Pancreas (tissue), 10 donors: ENCODE results near the gene MT1X. TPM values are rescaled to one million over a fixed set of nuclear protein-coding genes. Genes with fewer than 3 reads are reported as not detected.
A peak's percentile ranks its signal among the peaks of the same experiment; 100 is the strongest.

ENCODE experiments used
- ATAC-seq, 4 donors: fragments of 200-7000 bp; cut with Tn5 transposase; one replicate each; pipeline versions ENCODE4 v1.8.0 to v1.9.1; 2020; ENCODE audit warnings: mild to moderate bottlenecking in 4 of 4, moderate library complexity in 4 of 4
- DNase-seq, 6 donors: peaks; one replicate each; pipeline ENCODE4 v3.0.0-alpha.2; 2020
- FAIRE-seq: peaks from 2 replicates; lab custom pipeline; 2012; peaks lifted over from hg19 to GRCh38; lab: Jason Lieb, UNC
- H3K27ac ChIP-seq, 4 donors: fragments of 200-600 bp; sonication (generic); 1 replicate in 3 of 4; 2 replicates in 1 of 4; pipeline versions ENCODE4 v1.5.0 to v1.8.0; 2020
- H3K27me3 ChIP-seq, 4 donors: fragments of 200-600 bp; one replicate each; pipeline ENCODE4 v1.8.0; 2021
- H3K36me3 ChIP-seq, 3 donors: fragments of 200-600 bp; sonication (generic) in 1 of 3; one replicate each; pipeline versions ENCODE4 v1.5.0 to v1.8.0; 2020 to 2021
- H3K4me1 ChIP-seq, 3 donors: fragments of 200-600 bp; one replicate each; pipeline ENCODE4 v1.8.0; 2021
- H3K4me3 ChIP-seq, 4 donors: fragments of 200-600 bp; sonication (generic) in 2 of 4; one replicate each; pipeline versions ENCODE4 v1.5.0 to v1.8.0; 2020 to 2021
- H3K9me3 ChIP-seq, 4 donors: fragments of 200-600 bp; one replicate each; pipeline ENCODE4 v1.8.0; 2021
- CTCF ChIP-seq, 4 donors: fragments of 200-600 bp; sonication (generic) in 3 of 4; IDR thresholded peaks; one replicate each; pipeline versions ENCODE4 v1.5.0 to v1.8.0; 2021; ENCODE audit warnings: antibody characterized with exemption in 4 of 4
- WGBS, 2 donors: extraction: QIAGEN DNeasy Blood & Tissue Kit; methylation state at CpG; one replicate each; pipeline ENCODE4 v1.1.7; 2013; 5-methylcytosine and 5-hydroxymethylcytosine counted together
- intact Hi-C, 3 donors: fragments of 100-400 bp; cut with DNase I; formaldehyde crosslinking; loops; one replicate each; pipeline versions ENCODE4 v1.11.1 to v1.14.2; 2022
- polyA plus RNA-seq, 2 donors: library from polyadenylated mRNA; stranded (reverse); fragments of 200-250 nt; gene quantifications; one replicate each; pipeline ENCODE4 v1.2.3, GENCODE V29; 2013
- total RNA-seq, 6 donors: library from RNA; stranded (reverse); fragmentation: NEBNext Ultra II Directional in 4 of 6; extraction: Animal tissue kit (Norgen Biotek cat#: 25700) in 4 of 6; gene quantifications; one replicate each; pipeline versions ENCODE4 v1.2.1 to v1.2.4, GENCODE V29; 2021 to 2023
- donor health status: healthy with polysubstance abuse.
- donor health status: DM: no; HTN: no; CAD: no; lungs with moderate emphysema.
- donor health status: DM: no; HTN: no; CAD: no.
- donor health status: control.
- donor health status: control.
- donor health status: Bipolar disorder and iron deficiency.
- donor health status: DM: yes; HTN: yes; CAD: no.
- donor health status: DM: no; HTN: no; CAD: no.
- donor health status: DM: no; HTN: no; CAD: no.
- donor health status: DM: yes; HTN: yes; CAD: no.

The MT1X gene
- total and polyA plus RNA-seq, 8 donors = 56.1 to 992 (median 333) TPM

- FAIRE-seq (no peak), ATAC-seq (peak in 1 of 4 donors; percentile 5), DNase-seq (peak in 1 of 6 donors; percentile 45)
- no peak for TF ChIP-seq CTCF (IDR thresholded peaks at IDR 0.05)
- intact Hi-C loops = no loop called here
- H3K36me3 ChIP-seq = no peaks in the 10 kb centered on the region
- H3K27me3 ChIP-seq = no peaks in the 10 kb centered on the region
- no peaks in the 10 kb centered on the region for H3K9me3 ChIP-seq
- peak overlapping the region; percentile 20 to 72 (median 54) for H3K27ac ChIP-seq
- H3K4me1 ChIP-seq = peaks cover 0 to 12% (median 2%) of the 10 kb centered on the region in 3 donors
- H3K4me3 ChIP-seq = peak overlapping the region in 2 of 4 donors; percentile 66 to 74
- WGBS, 2 donors = 21 to 32% methylated on average over 4 of the region's 4 CpGs
Observed at GRCh38 chr16:56684256-56684925, 2.1 kb downstream of the MT1X start.

DNA sequence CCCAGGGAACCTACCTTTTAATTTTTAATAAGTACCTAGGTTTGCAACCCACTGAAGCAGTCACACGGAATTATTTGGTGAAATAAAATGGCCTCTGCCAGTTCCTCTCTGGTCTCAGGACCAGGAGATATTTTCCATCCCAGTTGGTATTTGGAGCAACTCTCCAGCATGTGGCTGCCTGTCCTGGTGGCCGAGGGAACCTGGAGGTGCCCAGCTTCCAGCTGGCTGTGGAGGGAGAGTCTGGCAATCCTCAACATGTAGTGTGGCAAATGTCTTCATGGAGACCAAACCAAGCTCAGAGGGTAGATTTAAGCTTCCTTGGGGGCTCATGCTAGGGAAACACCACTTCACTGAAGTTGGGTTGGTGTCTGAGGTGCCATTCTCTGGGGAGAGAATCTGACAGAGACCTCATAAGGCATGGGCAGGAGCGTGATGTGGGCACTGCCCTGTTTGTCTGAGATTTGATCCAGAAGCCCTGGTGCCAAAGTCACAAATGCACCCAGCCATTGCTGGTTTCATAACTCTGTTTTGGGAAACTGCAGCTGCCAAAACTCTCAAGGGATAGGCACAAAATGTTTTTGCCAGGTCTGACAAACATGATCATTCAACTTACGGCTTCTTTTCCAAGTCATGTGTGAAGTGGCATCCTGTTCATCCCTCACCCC is 2.8 kb downstream of the MT1X start:
- Histone ChIP-seq H3K4me1 (peaks cover 0 to 15% (median 3%) of the 10 kb centered on the region in 3 donors), H3K9me3 (no peaks in the 10 kb centered on the region), H3K4me3 (peak overlapping the region in 1 of 4 donors; percentile 74), H3K27ac (peak overlapping the region; percentile 20 to 72 (median 54)), H3K36me3 (no peaks in the 10 kb centered on the region), H3K27me3 (no peaks in the 10 kb centered on the region)
- no peak for TF ChIP-seq CTCF (IDR thresholded peaks at IDR 0.05)
- 32 to 42% methylated on average over 4 of the region's 4 CpGs for WGBS, 2 donors
- FAIRE-seq (no peak), ATAC-seq (peak in 3 of 4 donors; percentile 6 to 38 (median 25)), DNase-seq (peak in 3 of 6 donors; percentile 37 to 71 (median 69))
- intact Hi-C loops = no loop called here

- intact Hi-C loops = no loop called here
- WGBS, 2 donors = 96 to 97% methylated on average over 7 of the region's 7 CpGs
- no peak for TF ChIP-seq CTCF (IDR thresholded peaks at IDR 0.05)
- Histone ChIP-seq H3K9me3 (no peaks in the 10 kb centered on the region), H3K4me3 (no peak overlapping the region), H3K36me3 (no peaks in the 10 kb centered on the region), H3K27ac (no peak overlapping the region), H3K27me3 (no peaks in the 10 kb centered on the region), H3K4me1 (peaks cover 0 to 9% (median 3%) of the 10 kb centered on the region in 3 donors)
- DNase-seq (no peak), FAIRE-seq (no peak), ATAC-seq (no peak)
Observed at GRCh38 chr16:56686758-56687157, 4.5 kb downstream of the MT1X start.

DNA sequence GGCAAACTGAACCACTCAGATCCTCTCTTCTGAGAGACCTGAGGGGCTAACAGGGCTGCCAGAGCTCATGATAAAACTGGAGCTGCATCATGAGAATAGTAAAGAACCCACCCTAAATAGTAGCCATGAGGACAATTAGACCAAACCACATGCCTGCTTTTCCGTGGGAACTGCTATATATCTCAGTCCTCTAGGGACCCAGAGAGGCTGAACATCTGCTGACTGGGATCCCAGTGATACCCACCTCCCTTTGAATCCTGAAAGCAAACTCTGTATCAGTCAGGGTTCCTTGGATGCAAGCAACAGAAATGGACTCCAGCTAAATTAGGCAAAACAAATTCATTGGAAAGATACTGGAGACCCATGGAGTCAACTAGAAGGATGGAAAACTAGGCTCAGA is 6.5 kb downstream of the MT1X start:
- TF ChIP-seq CTCF (IDR thresholded peaks at IDR 0.05) = no peak
- FAIRE-seq (no peak), DNase-seq (no peak), ATAC-seq (no peak)
- Histone ChIP-seq H3K9me3 (no peaks in the 10 kb centered on the region), H3K27me3 (no peaks in the 10 kb centered on the region), H3K4me1 (peaks cover 0 to 14% (median 3%) of the 10 kb centered on the region in 3 donors), H3K4me3 (no peak overlapping the region), H3K36me3 (no peaks in the 10 kb centered on the region), H3K27ac (peak overlapping the region in 1 of 4 donors; percentile 20)
- intact Hi-C loops = no loop called here
- 33 to 42% methylated on average over 1 of the region's 1 CpG for WGBS, 2 donors
